ENCODE results near the gene NHSL1. TPM values are rescaled to one million over a fixed set of nuclear protein-coding genes. Genes with fewer than 3 reads are reported as not detected.

NHSL1 gene
- total and polyA plus RNA-seq, 4 donors: 6.6 to 33.0 (median 20.7) TPM

DNA sequence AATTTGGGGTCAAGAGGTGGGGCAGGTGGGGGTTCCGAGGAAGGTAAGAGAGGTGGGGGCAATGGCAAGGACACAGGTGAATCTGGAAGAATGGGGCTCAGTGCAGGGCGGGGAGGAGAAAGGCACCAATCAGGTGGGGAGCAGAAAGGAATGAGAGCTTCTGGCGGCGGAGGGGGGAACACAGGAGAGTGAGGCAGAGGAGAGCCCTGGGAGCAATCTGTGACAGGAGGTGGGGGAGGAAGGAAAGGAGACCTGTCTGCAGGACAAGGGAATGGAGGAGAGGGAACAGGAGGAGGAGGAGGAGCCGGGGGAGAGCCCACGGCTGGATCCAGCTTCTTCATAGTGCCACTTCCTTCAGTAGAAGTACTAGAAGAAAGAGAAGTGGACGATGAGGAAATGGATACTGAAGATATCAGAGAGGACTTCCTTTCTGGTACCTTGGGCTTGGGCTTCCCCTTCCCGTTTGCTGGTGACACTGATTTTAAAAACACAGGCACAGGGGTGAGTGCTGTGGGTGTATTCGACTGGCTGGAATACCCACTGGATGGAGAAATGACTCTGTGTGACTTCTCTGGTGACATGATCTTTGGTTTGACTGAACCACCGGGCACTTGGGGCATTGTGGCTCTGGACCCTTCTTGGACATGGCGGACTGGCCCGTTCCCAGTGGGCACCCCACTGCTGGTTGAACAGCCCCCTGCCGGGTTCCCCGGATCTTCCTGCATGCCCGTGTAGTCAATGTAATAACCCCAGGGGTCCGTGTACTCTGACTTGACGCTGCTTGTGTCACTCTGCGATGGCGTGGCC, 67.8 kb downstream of the NHSL1 start:
- Histone ChIP-seq H3K4me1 (ENCODE audit: control insufficient read depth in 4 of 4, insufficient read depth in 4 of 4, low read length in 3 of 4) (peaks cover 2 to 24% (median 10%) of the 10 kb centered on the region in 4 donors), H3K27me3 (ENCODE audit: control insufficient read depth in 4 of 4, insufficient read depth in 4 of 4, low read length in 3 of 4) (no peaks in the 10 kb centered on the region), H3K27ac (ENCODE audit: low read depth in 1 of 2, low read length in 2 of 2) (no peak overlapping the region), H3K9me3 (ENCODE audit: control insufficient read depth in 4 of 4, low read length in 3 of 4) (no peaks in the 10 kb centered on the region), H3K36me3 (ENCODE audit: control insufficient read depth in 4 of 4, insufficient read depth in 3 of 4, low read depth in 1 of 4, low read length in 3 of 4) (peaks cover 0 to 35% (median 22%) of the 10 kb centered on the region in 4 donors), H3K4me3 (ENCODE audit: low read depth in 1 of 3, low read length in 3 of 3) (no peak overlapping the region), H3K9ac (ENCODE audit: low read depth in 1 of 2, low read length in 2 of 2) (no peak overlapping the region)
- TF ChIP-seq, protein P1, sequence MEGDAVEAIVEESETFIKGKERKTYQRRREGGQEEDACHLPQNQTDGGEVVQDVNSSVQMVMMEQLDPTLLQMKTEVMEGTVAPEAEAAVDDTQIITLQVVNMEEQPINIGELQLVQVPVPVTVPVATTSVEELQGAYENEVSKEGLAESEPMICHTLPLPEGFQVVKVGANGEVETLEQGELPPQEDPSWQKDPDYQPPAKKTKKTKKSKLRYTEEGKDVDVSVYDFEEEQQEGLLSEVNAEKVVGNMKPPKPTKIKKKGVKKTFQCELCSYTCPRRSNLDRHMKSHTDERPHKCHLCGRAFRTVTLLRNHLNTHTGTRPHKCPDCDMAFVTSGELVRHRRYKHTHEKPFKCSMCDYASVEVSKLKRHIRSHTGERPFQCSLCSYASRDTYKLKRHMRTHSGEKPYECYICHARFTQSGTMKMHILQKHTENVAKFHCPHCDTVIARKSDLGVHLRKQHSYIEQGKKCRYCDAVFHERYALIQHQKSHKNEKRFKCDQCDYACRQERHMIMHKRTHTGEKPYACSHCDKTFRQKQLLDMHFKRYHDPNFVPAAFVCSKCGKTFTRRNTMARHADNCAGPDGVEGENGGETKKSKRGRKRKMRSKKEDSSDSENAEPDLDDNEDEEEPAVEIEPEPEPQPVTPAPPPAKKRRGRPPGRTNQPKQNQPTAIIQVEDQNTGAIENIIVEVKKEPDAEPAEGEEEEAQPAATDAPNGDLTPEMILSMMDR (IDR thresholded peaks at IDR 0.05; ENCODE audit: low read depth, low read length, missing input control): no peak
- TF ChIP-seq TAF1 (conservative IDR thresholded peaks at IDR 0.05): no peak
- TF ChIP-seq FOXA2 (IDR thresholded peaks at IDR 0.05): no peak
- TF ChIP-seq, protein P2, sequence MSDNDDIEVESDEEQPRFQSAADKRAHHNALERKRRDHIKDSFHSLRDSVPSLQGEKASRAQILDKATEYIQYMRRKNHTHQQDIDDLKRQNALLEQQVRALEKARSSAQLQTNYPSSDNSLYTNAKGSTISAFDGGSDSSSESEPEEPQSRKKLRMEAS (IDR thresholded peaks at IDR 0.05): peak; percentile 35
- TF ChIP-seq, protein P3, sequence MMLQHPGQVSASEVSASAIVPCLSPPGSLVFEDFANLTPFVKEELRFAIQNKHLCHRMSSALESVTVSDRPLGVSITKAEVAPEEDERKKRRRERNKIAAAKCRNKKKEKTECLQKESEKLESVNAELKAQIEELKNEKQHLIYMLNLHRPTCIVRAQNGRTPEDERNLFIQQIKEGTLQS (IDR thresholded peaks at IDR 0.05): no peak
- TF ChIP-seq EGR1 (IDR thresholded peaks at IDR 0.05; ENCODE audit: low read depth in 2 of 2): no peak
- no peak for DNase-seq (ENCODE audit: low spot score)
- WGBS: 87% methylated on average over 19 of the region's 19 CpGs

DNA sequence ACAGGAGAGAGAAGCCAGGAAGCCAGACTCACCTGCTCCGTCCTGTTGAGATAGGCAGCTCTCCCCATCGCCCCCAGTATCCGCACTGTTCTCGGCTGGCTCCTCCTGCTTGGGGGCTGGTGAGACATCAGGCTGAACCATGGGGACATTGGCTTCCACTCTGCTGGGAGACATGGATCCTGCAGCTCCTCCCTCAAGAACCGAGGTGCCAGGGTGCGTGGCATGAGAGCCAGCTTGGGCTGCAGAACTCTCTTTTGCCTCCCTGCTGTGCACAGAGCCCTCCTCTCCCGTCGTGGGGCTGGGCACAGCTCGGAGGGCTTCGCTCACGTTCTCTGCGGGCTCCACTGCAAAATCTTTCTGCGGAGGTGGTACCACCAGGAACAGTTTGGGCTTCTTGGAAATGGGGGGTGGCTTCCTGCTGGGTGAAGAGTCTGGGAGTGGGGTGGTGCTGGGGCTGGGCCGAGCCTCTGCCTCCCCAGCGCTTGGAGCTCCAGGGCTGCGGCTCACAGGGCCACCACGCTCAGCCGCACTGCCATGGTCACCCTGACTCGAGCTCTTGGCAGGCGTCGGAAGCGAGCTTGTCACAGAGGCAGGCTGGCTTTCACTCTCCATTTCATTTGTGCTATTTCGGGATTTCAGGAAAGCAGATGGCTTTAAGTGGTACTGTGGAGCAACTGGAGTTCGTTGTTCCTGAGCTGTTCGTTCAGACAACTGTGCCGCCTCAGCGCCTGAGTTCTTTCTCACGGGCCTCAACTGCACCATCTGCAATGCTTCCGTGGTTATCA, 68.7 kb downstream of the NHSL1 start:
- DNase-seq (ENCODE audit: low spot score): no peak
- no peak for TF ChIP-seq HNF4G (IDR thresholded peaks at IDR 0.05)
- no peak for TF ChIP-seq TAF1 (conservative IDR thresholded peaks at IDR 0.05)
- TF ChIP-seq, protein P3 (IDR thresholded peaks at IDR 0.05): no peak
- TF ChIP-seq HNF4A (conservative IDR thresholded peaks at IDR 0.05): no peak
- TF ChIP-seq GABPA (IDR thresholded peaks at IDR 0.05 in 1 of 2, conservative IDR thresholded peaks at IDR 0.05 in 1 of 2): no peak
- TF ChIP-seq, protein P4, sequence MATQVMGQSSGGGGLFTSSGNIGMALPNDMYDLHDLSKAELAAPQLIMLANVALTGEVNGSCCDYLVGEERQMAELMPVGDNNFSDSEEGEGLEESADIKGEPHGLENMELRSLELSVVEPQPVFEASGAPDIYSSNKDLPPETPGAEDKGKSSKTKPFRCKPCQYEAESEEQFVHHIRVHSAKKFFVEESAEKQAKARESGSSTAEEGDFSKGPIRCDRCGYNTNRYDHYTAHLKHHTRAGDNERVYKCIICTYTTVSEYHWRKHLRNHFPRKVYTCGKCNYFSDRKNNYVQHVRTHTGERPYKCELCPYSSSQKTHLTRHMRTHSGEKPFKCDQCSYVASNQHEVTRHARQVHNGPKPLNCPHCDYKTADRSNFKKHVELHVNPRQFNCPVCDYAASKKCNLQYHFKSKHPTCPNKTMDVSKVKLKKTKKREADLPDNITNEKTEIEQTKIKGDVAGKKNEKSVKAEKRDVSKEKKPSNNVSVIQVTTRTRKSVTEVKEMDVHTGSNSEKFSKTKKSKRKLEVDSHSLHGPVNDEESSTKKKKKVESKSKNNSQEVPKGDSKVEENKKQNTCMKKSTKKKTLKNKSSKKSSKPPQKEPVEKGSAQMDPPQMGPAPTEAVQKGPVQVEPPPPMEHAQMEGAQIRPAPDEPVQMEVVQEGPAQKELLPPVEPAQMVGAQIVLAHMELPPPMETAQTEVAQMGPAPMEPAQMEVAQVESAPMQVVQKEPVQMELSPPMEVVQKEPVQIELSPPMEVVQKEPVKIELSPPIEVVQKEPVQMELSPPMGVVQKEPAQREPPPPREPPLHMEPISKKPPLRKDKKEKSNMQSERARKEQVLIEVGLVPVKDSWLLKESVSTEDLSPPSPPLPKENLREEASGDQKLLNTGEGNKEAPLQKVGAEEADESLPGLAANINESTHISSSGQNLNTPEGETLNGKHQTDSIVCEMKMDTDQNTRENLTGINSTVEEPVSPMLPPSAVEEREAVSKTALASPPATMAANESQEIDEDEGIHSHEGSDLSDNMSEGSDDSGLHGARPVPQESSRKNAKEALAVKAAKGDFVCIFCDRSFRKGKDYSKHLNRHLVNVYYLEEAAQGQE (IDR thresholded peaks at IDR 0.05): no peak
- TF ChIP-seq, protein P5, sequence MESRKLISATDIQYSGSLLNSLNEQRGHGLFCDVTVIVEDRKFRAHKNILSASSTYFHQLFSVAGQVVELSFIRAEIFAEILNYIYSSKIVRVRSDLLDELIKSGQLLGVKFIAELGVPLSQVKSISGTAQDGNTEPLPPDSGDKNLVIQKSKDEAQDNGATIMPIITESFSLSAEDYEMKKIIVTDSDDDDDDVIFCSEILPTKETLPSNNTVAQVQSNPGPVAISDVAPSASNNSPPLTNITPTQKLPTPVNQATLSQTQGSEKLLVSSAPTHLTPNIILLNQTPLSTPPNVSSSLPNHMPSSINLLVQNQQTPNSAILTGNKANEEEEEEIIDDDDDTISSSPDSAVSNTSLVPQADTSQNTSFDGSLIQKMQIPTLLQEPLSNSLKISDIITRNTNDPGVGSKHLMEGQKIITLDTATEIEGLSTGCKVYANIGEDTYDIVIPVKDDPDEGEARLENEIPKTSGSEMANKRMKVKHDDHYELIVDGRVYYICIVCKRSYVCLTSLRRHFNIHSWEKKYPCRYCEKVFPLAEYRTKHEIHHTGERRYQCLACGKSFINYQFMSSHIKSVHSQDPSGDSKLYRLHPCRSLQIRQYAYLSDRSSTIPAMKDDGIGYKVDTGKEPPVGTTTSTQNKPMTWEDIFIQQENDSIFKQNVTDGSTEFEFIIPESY (IDR thresholded peaks at IDR 0.05): no peak
- TF ChIP-seq NR2F2 (IDR thresholded peaks at IDR 0.05): no peak
- no peak for TF ChIP-seq YY1 (IDR thresholded peaks at IDR 0.05)
- no peak for TF ChIP-seq JUND (IDR thresholded peaks at IDR 0.05)
- Histone ChIP-seq H3K9me3 (ENCODE audit: control insufficient read depth in 4 of 4, low read length in 3 of 4) (no peaks in the 10 kb centered on the region), H3K27me3 (ENCODE audit: control insufficient read depth in 4 of 4, insufficient read depth in 4 of 4, low read length in 3 of 4) (no peaks in the 10 kb centered on the region), H3K27ac (ENCODE audit: low read depth in 1 of 2, low read length in 2 of 2) (no peak overlapping the region), H3K9ac (ENCODE audit: low read depth in 1 of 2, low read length in 2 of 2) (no peak overlapping the region), H3K36me3 (ENCODE audit: control insufficient read depth in 4 of 4, insufficient read depth in 3 of 4, low read depth in 1 of 4, low read length in 3 of 4) (peaks cover 0 to 38% (median 21%) of the 10 kb centered on the region in 4 donors), H3K4me3 (ENCODE audit: low read depth in 1 of 3, low read length in 3 of 3) (no peak overlapping the region), H3K4me1 (ENCODE audit: control insufficient read depth in 4 of 4, insufficient read depth in 4 of 4, low read length in 3 of 4) (peaks cover 2 to 24% (median 10%) of the 10 kb centered on the region in 4 donors)
- 83% methylated on average over 29 of the region's 29 CpGs for WGBS

Measured in liver (tissue), 9 donors.